NCI-H2107 treated with DMSO at 0.1 percent for 48 hours (cell line): ENCODE results near the gene CDK2.

Experiments
- DNase-seq: peaks from one replicate; lab custom pipeline; 2025; ENCODE audit not compliant: unreplicated experiment; lab: John Stamatoyannopoulos, UW

Gene CDK2

GRCh38 chr12:55937981-55938380, 28.6 kb upstream of the CDK2 start:
- no peak for DNase-seq

DNA sequence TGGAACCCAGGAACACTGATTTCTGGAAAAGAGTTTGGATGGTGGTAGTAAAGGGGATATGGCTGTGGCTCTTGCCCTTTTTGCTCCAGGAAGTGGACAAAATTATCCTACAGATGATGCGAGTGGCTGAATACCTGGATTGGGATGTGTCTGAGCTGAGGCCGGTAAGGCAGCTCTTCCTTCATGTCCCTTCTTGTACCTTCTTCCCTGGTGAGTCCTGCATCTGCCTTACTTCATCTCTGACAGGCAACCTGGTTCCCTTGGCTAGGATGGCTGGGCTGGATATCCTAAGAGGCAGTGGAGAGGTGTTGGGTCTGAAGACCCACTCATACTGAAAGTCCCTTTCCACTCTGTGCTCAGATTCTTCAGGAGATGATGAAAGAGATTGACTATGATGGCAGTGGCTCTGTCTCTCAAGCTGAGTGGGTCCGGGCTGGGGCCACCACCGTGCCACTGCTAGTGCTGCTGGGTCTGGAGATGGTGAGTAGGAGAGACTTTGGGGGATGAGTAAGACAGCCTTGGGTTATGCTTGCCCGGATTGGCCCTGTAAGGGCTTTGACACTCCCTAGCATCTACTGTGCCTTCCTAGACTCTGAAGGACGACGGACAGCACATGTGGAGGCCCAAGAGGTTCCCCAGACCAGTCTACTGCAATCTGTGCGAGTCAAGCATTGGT, 27.7 kb upstream of the CDK2 start:
- DNase-seq: no peak

GRCh38 chr12:55940065-55940732, 26.4 kb upstream of the CDK2 start:
- DNase-seq: peak; percentile 72

GRCh38 chr12:55942055-55942454, 24.6 kb upstream of the CDK2 start:
- no peak for DNase-seq

GRCh38 chr12:55942577-55943136, 24.0 kb upstream of the CDK2 start:
- no peak for DNase-seq

DNA sequence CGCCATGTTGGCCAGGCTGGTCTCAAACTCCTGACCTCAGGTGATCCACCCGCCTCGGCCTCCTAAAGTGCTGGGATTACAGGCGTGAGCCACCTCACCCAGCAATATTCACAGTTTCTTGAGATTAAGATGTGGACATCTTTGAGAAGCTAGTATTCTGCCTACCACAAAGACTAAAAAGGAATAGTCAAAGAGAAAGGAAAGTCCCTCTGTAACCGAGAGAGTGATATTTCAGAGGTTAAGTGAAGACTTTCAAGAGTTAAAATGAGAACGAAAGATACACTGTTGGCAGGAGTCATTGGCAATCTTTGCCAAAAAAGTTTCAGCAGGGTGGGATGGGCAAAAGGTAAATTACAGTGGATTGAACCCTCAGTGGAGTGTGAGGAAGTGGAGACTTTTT, 20.1 kb upstream of the CDK2 start:
- no peak for DNase-seq

GRCh38 chr12:55955344-55955743, 11.3 kb upstream of the CDK2 start:
- no peak for DNase-seq

DNA sequence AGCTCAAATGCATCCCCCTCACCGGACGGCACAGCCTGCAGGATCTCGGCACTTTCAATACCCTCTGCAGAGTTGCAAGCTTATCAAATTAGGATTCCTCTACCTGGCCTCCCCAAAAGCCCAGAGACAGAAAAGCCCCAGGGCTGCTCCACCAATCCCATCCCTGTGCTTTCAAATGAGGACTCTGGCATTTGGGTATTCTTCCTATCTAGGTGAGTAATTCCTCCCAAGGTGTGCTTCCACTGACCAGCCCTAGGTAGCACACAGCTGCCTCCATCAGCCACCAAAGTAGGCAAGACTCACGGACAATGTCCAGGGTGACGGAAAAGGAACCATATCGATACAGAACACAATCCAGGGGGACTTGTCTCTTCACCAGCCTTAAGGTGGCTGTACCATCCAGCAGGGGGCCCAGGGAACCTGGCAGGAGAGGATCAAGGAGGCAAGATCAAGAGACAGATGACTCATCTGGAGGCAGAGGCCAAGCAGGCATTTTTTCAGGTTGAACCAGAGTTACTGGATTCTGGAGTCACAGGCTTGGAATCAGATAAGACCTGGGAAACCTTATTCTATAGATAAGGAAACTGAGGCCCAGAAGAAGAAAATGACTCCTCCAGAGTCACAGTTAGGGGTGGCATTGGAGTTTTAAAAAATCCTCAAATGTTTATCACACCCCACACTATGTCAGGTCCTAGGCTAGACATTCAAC, 10.7 kb upstream of the CDK2 start:
- DNase-seq: no peak

GRCh38 chr12:55957106-55957859, 9.3 kb upstream of the CDK2 start:
- DNase-seq: no peak

GRCh38 chr12:55963760-55964159, 2.9 kb upstream of the CDK2 start:
- DNase-seq: no peak

GRCh38 chr12:55965240-55965639, 1.4 kb upstream of the CDK2 start:
- no peak for DNase-seq

GRCh38 chr12:55965941-55966407, 656 bp upstream of the CDK2 start, which contains the start of gene PMEL:
Gene PMEL, minus strand, starts transcription at chr12:55966042. Its CDS starts 31 bp downstream, at chr12:55966011.
- DNase-seq: no peak

DNA sequence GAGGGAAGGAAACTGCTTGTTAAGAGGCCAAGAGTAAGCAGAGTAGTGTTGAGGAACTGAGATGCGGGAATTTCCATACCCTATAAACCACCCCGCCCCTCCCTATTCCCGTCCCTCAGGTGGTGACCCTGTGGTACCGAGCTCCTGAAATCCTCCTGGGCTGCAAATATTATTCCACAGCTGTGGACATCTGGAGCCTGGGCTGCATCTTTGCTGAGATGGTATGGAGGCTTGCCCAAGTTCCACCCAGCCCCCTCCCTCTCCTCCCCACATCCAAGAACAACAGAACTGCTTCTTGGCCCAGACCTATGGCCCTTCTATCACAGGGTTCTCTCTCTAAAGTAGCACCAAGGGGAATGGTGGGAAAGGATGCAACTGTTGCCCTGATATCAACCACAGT, 2.7 kb downstream of the CDK2 start:
- DNase-seq: no peak

- no peak for DNase-seq
These were observed 4.1 kb downstream of the CDK2 start for GRCh38 chr12:55970775-55971174.

DNA sequence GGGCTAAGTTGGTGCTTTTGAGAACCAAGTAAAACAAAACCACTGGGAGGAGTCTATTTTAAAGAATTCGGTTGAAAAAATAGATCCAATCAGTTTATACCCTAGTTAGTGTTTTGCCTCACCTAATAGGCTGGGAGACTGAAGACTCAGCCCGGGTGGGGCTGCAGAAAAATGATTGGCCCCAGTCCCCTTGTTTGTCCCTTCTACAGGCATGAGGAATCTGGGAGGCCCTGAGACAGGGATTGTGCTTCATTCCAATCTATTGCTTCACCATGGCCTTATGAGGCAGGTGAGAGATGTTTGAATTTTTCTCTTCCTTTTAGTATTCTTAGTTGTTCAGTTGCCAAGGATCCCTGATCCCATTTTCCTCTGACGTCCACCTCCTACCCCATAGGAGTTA, 5.4 kb downstream of the CDK2 start:
- no peak for DNase-seq

DNA sequence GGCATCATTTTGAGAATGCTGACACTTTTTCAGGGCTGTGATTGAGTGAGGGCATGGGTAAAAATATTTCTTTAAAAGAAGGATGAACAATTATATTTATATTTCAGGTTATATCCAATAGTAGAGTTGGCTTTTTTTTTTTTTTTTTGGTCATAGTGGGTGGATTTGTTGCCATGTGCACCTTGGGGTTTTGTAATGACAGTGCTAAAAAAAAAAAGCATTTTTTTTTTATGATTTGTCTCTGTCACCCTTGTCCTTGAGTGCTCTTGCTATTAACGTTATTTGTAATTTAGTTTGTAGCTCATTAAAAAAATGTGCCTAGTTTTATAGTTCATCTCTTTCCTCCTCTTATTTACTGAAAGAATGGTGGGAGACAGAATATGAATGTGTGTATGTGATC, 5.8 kb downstream of the CDK2 start:
- DNase-seq: no peak

DNA sequence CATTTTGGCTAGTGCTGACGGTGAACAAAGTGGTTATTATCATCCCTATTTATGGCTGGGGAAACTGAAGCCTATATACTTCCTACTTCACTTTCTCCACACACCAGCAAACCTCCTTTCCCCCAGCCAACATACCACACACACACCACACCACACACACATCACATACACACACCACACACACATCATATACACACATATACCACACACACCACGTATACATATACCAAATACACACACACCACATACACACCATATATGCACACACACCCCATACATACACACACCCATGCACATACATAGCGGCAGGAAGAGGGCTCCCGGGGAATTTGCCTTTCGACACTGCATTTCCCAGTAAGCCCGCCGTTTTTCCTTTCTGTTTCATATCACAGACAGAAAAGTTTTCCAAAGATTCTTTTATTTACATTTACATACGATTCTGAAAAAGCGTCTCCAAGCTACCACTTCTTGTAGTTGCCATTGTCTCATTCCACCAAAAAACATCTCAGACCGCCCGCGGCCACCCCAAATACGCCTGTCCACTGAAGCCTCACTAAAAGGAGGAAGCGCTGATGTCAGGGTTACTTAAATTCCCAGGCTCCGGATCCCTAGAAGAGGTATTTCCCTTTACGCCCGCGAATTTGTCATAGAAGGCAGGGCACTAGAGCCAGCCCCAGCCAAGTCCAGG, 6.4 kb downstream of the CDK2 start:
- DNase-seq: peak; percentile 62

DNA sequence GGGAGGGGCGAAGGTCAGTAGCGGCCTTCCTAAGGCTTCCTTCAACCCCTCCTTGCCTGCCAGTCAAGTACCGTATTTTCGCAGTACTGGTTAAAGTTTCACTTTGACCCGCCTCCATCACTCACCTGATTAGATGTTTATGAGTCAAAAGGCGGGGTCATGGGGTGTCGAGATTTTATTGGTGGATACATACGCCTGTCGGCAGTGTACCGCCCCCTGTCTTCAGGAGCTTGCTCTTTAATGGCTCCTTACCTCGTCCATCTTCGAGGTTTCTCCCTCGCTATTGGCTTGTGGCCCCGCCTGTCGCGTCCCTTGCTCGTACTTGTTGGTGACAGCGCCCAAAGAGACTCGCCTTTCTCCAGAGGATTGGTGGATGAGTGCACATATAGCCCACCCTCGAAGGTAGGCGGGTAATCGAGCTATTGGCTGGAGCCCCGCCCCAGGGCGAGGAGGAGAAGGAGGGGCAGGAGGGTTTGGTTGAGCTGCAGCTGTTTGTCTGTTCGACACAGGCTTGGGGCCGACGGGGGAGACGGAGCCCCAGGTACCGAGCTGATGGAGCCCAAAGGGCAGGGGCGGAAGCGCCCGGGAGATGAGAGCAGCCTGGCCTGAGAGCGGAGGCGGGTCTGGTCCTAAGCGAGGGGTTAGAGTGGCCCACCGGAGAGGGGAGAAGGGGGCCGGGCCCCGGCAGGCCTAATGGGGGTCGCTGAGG, 7.1 kb downstream of the CDK2 start, which contains the start of gene RAB5B:
Gene RAB5B (plus strand): TSS at position 480 of the 709 bp plus-strand sequence. CDS start 12,883 bp downstream, outside the sequence.
- peak; percentile 99 for DNase-seq

- no peak for DNase-seq
These were observed 7.7 kb downstream of the CDK2 start for GRCh38 chr12:55974308-55974730.

GRCh38 chr12:55978393-55978792, 11.8 kb downstream of the CDK2 start:
- no peak for DNase-seq
